CD4-positive, alpha-beta T cell treated with Interleukin-6 for 4 hours (primary cell): ENCODE results near the gene GNAO1.
A peak's percentile ranks its signal among the peaks of the same experiment; 100 is the strongest.

Source experiments
- DNase-seq: peaks from one replicate; pipeline ENCODE4 v3.0.0-alpha.2; 2020; ENCODE audit warnings: mixed read lengths

Gene GNAO1

DNA sequence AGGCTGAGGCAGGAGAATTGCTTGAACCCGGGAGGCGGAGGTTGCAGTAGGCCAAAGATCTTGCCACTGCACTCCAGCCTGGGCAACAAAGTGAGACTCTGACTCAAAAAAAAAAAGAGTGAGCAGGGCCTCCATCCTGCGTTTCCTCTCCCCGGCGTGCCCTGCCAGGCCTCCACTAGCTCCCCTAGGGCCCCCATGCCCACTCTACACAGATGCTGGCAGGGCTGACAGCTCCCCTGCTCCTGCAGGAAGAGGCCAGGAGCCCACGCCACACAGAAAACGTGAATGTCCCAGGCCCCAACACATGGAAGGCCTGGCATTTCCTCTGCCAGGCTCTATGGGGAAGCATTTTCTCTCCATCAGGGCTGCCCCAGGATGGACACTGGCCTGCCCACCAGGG, 124.7 kb downstream of the GNAO1 start:
- DNase-seq = no peak

DNA sequence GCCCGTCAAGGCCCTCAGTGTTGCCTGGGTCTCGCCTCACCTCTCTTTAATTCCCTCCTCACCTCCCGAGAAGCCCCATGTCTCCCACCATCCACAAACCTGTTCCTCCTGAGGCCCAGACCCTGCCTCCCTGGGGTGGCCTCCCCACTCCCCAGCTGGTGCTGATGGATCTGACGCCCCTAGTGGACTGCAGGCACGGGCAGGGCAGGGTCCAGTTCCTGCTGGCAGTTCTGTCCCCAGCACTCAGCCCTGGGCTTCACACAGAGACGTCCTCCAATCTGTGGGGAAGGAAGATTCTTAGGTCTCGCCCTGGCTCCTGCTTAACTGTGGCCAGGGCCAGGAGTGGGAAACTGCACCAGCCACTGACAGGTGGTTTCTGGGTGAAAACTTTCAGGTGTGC, 125.3 kb downstream of the GNAO1 start:
- no peak for DNase-seq

DNA sequence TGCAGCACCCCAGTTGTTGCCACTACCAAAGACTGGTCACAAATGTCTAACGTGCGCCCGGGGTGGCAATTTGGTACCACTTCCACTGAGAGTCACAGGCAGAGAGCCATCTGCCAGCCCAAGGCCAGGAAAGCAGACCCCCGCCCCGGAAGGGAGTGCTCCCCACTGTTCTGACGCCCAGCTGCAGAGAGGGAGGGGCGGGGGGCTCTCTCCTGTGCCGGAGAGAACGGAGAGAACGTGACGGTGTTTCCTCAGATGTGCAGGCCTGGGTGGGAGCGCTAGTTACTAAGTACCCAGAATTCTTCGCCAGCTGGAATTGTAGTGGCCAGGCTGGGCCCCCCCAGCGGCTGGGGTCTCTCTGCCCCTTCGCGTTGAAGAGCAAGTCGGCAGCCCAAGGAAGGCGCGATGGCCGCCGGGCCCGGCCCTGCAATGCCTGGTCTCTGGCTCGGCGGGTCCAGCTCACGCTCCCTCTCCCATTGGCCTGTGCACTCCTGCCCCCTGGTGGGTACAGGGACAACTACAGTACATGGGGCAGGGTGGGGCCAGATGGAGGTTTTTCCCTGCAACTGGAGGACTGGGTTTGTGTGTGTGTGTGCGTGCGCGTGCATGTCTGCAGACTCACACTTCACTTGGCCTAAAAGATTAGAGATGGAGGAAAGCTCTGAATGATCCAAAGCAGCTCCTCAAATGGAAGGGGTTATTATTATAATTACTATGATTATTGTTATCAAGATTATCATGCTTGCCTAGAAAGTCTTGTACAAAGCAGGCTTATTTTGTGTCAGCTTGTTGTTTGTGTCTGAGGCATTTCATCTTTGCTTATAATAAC, 126.9 kb downstream of the GNAO1 start:
- peak; percentile 82 for DNase-seq

DNA sequence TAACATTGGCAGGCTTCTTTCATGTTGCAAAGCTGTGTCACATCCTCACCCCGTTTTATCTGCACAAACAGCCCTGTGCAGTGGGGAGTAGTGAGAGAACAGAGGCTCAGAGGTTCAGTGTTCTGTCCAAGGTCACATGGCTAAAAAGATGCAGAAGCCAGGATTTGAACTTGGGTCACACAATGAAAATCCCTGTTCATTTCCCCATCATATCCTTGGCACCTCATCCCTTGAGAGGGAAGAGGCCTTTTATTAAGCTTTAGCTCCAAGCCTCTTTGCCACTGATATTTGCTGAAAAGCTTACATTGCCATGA, 127.5 kb downstream of the GNAO1 start:
- no peak for DNase-seq

DNA sequence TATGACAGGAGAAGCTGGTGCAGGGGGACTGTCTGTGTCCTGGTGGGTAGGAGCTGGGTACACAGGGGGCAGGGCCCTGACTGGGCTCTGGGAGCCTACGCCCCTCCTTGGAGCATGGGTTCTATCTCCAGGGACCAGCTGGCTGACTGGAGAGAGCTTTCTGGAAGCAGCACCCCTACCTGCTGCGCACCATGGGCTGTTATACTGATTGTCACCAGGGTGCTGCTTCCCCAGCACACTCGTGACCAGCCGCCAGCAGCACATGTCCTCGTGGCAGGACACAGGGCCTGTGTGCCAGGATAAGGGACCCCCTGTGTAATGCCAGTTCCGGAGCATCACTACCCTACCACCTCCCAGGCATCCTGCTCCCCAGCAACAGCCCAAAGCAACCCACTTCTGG, 128.1 kb downstream of the GNAO1 start:
- no peak for DNase-seq

DNA sequence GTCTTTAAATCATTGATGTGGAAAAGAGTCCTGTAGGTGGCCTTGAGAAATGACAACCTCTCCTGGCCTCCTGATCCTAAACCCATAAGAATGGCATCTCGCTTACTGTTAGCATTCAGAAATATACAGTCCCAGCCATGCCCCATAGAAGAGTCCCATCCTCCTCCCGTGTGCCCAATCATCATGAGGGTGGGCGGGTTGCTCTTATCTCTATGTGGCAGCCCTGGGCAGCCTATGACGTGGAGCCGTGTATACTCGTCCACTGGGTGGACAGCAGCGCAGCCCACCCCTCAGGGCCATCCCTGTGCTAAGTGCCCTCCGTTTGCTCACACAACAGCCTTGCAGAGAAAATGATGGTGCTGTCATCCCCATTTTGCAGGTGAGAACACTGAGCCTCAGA, 128.8 kb downstream of the GNAO1 start:
- DNase-seq = no peak

DNA sequence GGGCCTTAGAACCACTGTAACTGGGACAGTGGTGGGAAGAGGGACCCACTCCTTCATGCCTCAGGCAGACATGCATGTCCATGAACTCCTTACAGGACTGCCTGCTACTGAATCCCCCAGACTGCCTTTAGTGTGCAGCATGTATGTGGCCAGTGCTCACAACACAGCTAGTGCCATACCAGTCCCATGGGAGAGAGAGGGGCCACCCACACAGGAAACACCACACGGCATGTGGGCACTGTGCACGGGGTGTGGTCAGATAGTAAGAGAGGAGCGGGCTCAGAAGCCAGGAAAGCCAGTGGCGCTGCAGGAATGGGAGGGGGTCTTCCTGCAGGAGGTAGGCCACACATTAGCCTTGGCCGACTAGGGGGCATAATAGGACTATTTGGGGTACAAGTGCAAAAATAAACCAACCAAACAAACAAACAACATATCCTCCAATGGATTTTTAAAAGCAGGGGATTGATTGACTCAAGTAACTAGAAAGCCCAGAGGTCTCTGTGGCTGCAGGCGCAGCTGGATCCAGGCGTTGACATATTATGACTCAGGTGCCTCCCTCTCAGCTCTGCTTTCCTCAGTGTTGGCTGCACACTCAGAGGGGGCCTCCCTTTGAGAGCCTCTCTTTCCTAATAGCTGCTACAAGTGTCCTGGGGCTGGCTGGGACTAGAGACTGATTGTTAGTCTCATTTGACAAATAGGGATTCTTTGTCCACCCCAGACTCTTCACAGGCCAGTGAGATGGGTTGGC, 129.7 kb downstream of the GNAO1 start:
- DNase-seq = no peak

DNA sequence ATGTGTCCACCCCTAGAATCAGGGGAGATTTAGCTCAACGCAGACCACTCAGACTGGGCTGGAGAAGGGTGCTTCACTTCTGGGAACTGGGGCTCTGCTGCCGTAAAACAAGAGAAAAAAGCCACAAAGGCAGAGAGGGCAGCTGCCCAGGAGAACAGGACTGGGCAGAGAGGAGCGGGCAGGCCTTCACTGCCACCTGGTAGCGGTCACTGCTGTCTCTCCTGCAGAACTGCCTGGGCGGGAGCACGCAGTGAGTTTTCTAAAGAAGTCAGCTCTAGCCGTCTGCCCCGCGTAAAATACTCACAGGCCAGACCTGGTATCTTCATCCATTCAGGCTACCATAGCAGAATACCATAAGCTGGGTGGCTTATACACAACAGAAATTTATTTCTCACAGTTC, 130.3 kb downstream of the GNAO1 start:
- DNase-seq = no peak

DNA sequence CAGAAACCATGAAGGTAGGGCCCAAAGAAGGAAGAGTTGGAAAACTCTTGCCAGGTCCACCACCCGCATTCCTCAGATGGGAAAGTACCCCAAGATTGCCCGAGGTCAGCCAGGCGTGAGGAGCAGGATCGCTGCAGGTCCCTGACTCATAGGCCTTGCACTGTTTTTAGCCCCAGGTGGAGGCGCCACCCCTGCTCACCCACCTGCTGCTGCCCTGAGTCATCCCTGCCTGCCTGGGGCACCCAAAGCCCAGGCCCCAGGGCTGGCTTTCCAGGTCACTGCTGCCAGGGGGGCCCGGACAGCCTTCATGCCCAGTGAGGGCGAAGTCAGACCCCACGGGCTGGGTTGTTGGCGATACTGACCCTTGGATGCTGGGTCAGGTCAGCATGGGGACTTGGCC, 133.1 kb downstream of the GNAO1 start:
- DNase-seq = no peak

DNA sequence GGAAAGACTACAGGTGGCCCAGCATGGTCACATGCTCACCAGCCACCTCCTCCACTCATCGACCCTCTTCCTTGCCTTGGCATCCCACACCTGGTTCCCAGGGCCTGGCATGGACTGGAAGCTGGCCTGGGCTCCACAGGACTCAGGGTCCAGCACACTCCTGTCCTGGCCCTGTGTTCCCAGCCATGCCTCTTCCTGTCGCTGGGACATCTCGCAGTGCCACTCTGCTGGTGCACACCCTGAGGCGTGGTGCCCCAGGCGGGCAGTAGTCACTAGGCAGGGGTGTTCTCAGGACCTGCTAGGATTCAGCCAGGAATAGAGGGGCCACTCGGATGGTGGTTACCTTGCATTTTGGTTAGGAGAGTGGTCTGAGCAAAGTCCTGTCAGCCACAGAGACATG, 134.7 kb downstream of the GNAO1 start:
- DNase-seq = no peak

DNA sequence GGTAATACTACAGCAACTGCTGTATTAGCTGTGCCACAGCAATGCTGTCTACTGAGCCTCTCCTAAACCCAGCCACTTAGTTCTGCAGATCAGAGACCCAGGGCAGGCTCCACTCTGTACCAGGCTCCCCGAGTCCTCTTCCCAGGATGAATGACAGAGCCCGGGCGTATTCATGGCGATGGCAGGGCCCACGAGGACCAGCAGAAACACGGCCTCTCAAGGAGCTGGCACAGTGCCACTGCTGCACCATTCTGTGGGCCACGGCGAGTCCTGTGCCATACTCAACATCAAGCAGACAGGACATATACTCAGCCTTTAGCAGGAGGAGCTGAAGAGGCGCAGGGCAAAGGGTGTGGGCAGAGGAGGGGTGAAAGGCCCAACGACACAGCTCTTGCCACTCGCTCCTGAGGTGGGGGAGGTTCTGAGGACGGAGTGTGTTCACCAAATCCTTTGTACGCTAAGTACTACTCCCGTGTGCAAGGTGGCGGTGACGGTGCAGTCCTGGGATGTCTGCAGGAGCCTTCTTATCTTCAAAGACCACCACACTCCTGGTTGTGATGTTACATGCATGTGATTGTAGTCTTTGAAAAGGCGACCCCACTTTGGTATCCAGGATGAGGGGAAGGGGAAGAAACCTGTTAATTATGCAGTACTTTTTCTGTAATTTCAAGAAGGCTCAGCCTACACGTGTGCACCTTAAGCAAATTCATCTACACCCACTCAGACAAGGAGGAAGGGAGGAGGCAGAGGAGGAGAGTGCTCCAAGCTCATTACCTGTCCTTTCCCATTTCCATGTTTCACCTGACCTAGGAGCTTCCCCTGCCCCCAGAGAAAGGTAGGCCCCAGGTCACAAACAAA, 136.0 kb downstream of the GNAO1 start:
- no peak for DNase-seq

DNA sequence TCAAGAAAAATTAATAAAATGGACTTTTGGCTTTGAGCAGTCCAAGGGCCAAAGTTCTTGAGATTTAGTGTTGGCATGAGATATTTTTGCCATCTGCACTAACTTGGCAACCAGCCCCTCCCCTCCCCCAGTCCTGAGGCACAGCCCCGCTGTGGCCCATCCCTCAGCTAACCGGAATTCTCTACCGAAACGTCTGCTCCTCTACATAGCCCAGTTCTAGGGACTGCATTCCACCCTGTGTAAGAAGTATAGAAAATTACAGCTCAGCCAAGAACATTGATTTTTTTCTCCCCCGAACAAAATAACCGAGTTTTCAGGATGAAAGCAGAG, 136.6 kb downstream of the GNAO1 start:
- no peak for DNase-seq

DNA sequence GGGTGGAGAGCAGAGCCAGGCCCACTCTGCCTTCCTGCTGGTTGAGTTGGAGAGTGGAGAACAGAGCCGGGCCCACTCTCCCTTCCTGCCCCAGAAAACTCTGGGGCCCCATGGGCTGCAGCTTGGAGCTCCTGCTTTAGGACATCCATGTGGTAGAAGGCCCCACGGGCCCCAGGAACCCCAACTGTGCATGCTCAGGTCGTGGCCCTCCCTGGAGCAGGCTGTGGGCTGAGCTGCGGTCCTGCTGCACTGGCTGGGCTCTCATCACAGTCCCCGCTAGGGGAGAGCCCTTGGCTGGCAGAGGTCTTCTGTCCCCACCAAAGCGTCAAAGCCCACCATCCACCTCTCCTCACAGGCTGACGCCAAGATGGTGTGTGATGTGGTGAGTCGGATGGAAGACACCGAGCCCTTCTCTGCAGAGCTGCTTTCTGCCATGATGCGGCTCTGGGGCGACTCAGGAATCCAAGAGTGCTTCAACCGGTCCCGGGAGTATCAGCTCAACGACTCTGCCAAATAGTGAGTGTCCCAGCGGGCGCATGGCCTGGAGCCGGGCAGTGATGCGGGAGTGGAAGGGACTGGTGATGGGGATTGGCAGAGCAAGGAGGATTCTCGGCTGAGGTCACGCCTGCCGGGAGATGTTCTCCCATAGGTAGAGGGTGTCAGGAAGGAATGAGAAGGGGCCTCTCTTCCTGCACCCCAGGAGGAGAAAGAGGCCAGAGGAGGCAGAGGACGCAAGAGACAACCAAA, 137.2 kb downstream of the GNAO1 start:
- no peak for DNase-seq

DNA sequence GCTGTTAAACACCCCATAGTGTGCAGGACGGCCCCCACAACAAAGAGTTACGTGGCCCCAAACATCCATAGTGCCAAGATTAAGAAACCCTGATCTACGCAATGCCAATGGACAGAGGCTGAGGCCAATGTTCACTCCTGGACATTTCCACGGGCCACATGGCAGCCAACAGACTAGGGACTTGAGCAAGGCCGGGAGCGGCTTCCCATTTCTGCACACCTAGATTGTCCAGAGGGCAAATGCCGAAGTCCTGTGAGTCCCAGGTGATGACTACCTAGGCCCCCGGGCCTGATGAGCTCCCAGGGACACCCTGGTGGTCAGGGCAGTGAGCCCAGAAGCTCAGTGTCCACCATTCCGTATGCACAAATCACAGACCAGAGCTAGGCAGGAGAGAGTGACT, 138.6 kb downstream of the GNAO1 start:
- no peak for DNase-seq

DNA sequence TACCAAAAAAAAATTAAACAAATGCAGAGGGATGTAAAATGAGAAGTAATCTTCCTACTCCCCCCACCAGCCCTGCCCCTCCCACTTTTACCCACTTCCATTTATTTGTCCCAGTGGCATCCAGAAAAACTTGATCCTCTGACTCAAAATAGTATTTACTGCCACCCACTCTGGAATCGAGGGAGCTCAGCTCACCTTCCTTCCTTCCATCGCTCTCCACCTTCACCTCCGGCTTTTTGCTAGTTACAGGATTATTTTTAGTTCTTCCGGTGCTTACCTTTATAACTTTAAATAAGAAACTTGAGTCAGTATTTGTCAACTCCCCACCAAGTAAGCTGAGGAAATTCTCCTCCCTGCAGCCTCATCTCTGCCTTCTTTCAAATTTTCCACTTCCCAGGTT, 139.2 kb downstream of the GNAO1 start:
- no peak for DNase-seq

DNA sequence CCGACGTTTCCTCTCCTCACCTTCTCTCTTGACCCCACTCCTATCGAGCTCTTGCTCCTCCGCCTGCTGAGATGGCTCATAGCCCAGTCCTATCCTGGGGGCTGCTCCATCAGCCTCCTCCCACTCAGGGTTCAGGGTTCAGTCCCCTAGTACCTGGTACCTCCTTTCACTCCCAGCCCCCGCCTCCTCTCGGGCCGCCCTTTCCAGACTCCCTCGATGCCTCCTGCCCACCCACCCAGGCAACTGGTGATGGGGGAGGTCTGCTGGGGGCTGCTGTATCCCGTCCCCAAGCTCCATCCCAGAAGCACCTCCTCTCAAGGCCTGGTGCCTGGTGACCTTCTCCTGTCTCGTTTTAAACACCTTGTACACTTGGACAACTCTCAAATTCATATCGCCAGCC, 140.1 kb downstream of the GNAO1 start:
- no peak for DNase-seq

DNA sequence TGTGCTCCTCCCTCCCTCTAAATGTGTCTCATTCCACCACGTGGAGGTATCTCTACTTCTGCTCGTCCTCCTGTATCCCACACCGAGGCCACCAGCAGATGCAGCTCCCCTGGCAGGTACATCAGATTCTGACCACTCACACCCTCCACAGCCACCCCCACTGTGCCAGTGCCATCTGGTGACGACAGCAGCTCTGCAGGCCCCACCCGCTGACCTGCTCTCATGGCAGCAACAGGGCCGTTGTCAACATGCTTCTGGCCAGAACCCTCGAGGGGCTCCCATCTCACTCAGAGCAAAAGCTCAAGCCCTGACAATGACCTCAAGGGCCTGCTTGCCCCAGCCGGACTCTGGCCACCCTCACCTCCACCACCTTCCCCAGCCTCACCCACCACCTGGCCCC, 140.6 kb downstream of the GNAO1 start:
- DNase-seq = no peak

DNA sequence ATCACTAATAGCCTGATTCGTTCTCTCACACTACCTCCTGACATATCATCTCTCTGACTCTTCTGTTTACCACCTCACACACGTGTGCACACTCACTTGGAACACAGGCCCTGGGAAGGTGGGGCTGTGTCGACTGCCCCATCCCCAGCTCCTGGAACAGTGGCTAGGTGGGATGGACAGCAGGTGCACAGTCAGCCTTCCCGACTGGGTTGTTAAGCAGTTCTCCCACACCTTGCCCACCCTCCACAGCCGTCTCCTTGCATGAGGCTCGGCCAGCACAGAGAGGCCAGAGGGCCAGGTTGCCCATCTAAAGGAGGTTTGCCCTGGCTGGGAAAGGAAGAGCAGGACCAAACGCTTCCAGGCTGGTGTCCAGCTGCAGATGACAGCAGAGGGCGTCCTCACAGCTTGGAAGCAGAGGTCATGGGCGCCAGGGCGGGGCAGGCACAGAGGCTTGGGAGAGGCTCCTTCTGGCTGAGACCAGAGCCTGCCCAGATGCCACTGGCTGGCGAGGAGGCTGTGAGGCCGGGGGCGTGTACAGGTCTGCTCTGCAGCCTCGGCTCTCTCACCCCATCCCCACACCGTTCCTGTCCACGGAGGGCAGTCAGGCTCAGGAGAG, 141.3 kb downstream of the GNAO1 start:
- DNase-seq = no peak

DNA sequence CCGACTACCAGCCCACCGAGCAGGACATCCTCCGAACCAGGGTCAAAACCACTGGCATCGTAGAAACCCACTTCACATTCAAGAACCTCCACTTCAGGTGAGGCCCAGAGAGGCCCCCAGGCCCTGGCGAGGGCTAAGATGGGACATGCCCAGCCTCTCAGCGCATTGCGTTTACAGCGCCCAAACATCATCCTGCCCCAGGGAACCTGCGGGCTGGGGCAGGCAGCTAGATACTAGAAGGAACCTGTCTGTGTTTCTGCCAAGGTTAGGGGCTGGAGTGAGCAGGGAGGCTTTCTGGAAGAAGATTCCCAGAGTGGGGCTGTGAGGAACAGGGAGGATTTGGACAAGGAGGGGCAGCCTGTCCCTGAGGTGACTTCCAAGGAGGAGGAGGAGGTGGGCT, 143.5 kb downstream of the GNAO1 start:
- DNase-seq = no peak

DNA sequence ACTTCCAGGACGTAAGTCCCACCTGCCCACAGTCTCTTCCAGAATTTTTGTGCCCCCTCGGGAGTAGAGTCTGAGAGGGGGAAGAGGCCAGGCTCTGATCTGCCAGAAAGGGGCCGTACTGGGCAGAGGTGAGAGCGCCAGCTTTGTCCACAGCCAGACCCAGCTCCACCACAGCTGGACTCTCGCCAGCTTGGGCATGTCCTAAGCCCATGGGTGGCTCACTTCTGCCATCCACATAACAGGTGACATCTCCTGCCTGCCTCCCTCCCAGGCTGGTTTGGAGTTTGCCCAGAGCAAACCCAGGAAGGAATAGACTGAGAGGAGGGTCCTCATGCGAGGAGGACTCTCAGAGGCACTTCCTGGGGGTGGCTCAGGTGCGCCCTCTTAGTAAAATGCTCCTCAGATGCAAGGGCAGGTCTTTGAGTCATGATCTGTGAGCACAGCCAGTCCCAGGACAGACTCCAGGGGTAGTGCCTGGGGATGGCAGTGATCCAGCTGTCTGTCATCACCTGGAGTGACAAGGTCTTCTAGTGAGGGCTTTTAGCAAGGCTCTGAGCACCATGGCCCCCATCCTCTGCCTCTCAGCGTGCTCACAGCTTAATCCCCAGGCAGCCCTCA, 144.9 kb downstream of the GNAO1 start:
- no peak for DNase-seq

DNA sequence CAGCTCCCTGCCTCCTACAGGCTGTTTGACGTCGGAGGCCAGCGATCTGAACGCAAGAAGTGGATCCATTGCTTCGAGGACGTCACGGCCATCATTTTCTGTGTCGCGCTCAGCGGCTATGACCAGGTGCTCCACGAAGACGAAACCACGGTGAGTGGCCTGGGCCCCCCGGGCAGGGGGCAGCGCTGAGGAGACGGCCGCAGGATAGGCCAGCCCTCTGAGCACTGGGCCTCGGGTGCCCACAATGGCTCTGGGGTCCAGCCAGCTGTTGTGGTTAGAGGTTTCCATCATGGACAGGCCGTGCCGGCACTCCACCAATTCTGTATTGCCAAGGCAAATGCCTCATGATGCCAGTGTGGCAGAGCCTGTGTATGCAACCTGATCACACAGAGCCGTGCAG, 145.4 kb downstream of the GNAO1 start:
- DNase-seq = no peak

DNA sequence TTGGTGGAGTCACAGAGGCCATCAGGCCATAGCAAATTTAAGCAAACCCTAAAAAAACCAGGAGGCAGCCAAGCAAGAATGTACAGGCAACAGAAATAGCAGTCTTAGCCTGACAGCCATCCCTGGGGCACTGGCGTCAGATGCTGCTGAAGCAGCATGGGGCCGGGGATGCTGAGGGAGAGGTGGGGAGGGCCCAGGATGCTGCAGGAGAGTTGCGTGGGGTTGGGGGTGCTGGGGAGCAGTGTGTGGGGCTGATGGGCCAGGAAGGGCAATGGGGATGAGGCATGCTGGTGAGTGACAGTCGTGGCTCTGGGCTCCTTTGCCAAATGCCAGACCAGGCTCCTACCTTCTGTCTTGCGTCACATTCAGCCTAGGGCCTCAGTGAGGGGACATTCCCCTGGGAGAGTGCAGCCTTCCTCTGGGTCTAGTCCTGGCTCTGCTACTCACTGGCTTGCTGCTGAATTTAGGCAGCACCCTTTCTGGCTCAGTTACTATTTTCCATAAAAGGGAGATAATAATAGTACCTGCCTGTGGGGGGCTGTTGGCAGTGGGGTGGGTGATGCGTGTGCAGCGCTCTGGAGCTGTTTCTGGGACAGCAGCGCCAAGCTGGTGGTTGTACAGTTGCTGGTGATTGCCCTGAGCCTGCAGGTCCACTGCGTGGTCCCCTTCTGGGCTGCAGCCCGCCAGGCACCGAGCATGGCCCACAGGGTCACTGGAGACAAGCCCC, 146.0 kb downstream of the GNAO1 start:
- no peak for DNase-seq
